DND-41 (cell line): Measurements from ENCODE around the gene MISP3.

Source experiments
- ATAC-seq: fragments of 200-7000 bp; cut with Tn5 transposase; 3 replicates; pipeline ENCODE4 v1.9.1; 2021; ENCODE audit warnings: low read depth; ENCODE audit not compliant: insufficient read depth
- DNase-seq: peaks from one replicate; pipeline ENCODE4 v3.0.0-alpha.2; 2020
- H2AFZ ChIP-seq: 2 replicates; pipeline ENCODE4 v1.6.0; 2012; ENCODE audit warnings: low read depth, low read length
- H3K27ac ChIP-seq: 2 replicates; pipeline ENCODE4 v1.5.1; 2012; ENCODE audit warnings: low read length, inconsistent platforms
- H3K27me3 ChIP-seq: fragments of 200-600 bp; sonication (generic); 2 replicates; pipeline ENCODE4 v1.6.0; 2012; ENCODE audit warnings: low read length, mild to moderate bottlenecking, inconsistent platforms; ENCODE audit not compliant: insufficient read depth, poor library complexity
- H3K36me3 ChIP-seq: 2 replicates; pipeline ENCODE4 v1.5.1; 2012; ENCODE audit warnings: low read length, inconsistent platforms; ENCODE audit not compliant: insufficient read depth
- H3K4me1 ChIP-seq: 2 replicates; pipeline ENCODE4 v1.5.1; 2012; ENCODE audit warnings: mild to moderate bottlenecking, low read length; ENCODE audit not compliant: insufficient read depth
- H3K4me2 ChIP-seq: 2 replicates; pipeline ENCODE4 v1.6.0; 2012; ENCODE audit warnings: mild to moderate bottlenecking, moderate library complexity, low read length, inconsistent platforms; ENCODE audit not compliant: insufficient read depth
- H3K4me3 ChIP-seq, 2 experiments: fragments of 200-600 bp in 1 of 2; shearing (Covaris generic) in 1 of 2; 2 replicates each; pipeline ENCODE4 v1.5.1; 2012 to 2016; ENCODE audit warnings: inconsistent platforms in 2 of 2, low read length in 2 of 2, mild to moderate bottlenecking in 2 of 2, low read depth in 1 of 2, moderate library complexity in 1 of 2
- H3K79me2 ChIP-seq: 2 replicates; pipeline ENCODE4 v1.6.0; 2012; ENCODE audit warnings: low read length, inconsistent platforms; ENCODE audit not compliant: insufficient read depth
- H3K9ac ChIP-seq: 2 replicates; pipeline ENCODE4 v1.6.0; 2012; ENCODE audit warnings: low read depth, mild to moderate bottlenecking, inconsistent platforms, low read length, moderate library complexity
- H3K9me3 ChIP-seq: 2 replicates; pipeline ENCODE4 v1.5.1; 2012; ENCODE audit warnings: low read length, moderate library complexity, mild to moderate bottlenecking, inconsistent platforms; ENCODE audit not compliant: insufficient read depth, severe bottlenecking
- H4K20me1 ChIP-seq: 2 replicates; pipeline ENCODE4 v1.6.0; 2012; ENCODE audit warnings: low read length; ENCODE audit not compliant: insufficient read depth
- CTCF ChIP-seq: IDR thresholded peaks from 2 replicates; pipeline ENCODE4 v1.5.1; 2012; ENCODE audit warnings: borderline replicate concordance, low read length, moderate library complexity, mild to moderate bottlenecking; ENCODE audit not compliant: poor library complexity, severe bottlenecking; ENCODE audit errors: extremely low read depth
- EZH2 ChIP-seq: IDR thresholded peaks from 3 replicates; pipeline ENCODE4 v1.6.1; 2012; ENCODE audit warnings: borderline replicate concordance, low read depth, mild to moderate bottlenecking, moderate library complexity, low read length, inconsistent platforms; ENCODE audit not compliant: severe bottlenecking

Gene MISP3

GRCh38 chr19:14078411-14078810 is 5.8 kb downstream of the MISP3 start:
- no peak for TF ChIP-seq CTCF
- TF ChIP-seq EZH2, result no peak
- Histone ChIP-seq H3K9ac (no peak overlapping the region), H3K4me2 (no peak overlapping the region), H3K27ac (no peak overlapping the region), H2AFZ (no peak overlapping the region), H3K9me3 (no peaks in the 10 kb centered on the region), H3K4me1 (peaks cover 42% of the 10 kb centered on the region), H3K27me3 (no peaks in the 10 kb centered on the region), H3K36me3 (peaks cover 4% of the 10 kb centered on the region; the same call in 1 of the 2 replicates), H3K79me2 (peaks cover 44% of the 10 kb centered on the region), H4K20me1 (no peaks in the 10 kb centered on the region), H3K4me3 (no peak overlapping the region)
- no peak for DNase-seq
- ATAC-seq, result no peak

GRCh38 chr19:14080887-14081796 is 8.6 kb downstream of the MISP3 start:
- DNase-seq, result peak; percentile 99
- Histone ChIP-seq H3K27ac (peak overlapping the region; percentile 86), H3K9me3 (no peaks in the 10 kb centered on the region), H4K20me1 (no peaks in the 10 kb centered on the region), H3K4me2 (peak overlapping the region; percentile 93), H3K27me3 (no peaks in the 10 kb centered on the region), H3K4me1 (peaks cover 22% of the 10 kb centered on the region), H2AFZ (peak overlapping the region; percentile 91), H3K36me3 (peaks cover under 1% of the 10 kb centered on the region; the same call in 1 of the 2 replicates), H3K9ac (peak overlapping the region; percentile 75), H3K79me2 (peaks cover 21% of the 10 kb centered on the region), H3K4me3 (peak overlapping the region; percentile 62 to 94)
- no peak for TF ChIP-seq EZH2
- no peak for TF ChIP-seq CTCF
- ATAC-seq, result peak; percentile 93

- DNase-seq, result no peak
- TF ChIP-seq CTCF (no peak), EZH2 (no peak)
- ATAC-seq, result no peak
- H3K4me1 ChIP-seq, result peaks cover 22% of the 10 kb centered on the region
- H3K27ac ChIP-seq, result peak overlapping the region; percentile 65
- H3K27me3 ChIP-seq, result no peaks in the 10 kb centered on the region
- H4K20me1 ChIP-seq, result no peaks in the 10 kb centered on the region
- H2AFZ ChIP-seq, result peak overlapping the region; percentile 90
- H3K9ac ChIP-seq, result peak overlapping the region; percentile 70
- peaks cover 5% of the 10 kb centered on the region; the same call in 1 of the 2 replicates for H3K36me3 ChIP-seq
- peak overlapping the region; percentile 50 to 94 for H3K4me3 ChIP-seq
- peaks cover 17% of the 10 kb centered on the region for H3K79me2 ChIP-seq
- H3K9me3 ChIP-seq, result no peaks in the 10 kb centered on the region
- peak overlapping the region; percentile 93 for H3K4me2 ChIP-seq
These were observed 9.4 kb downstream of the MISP3 start for GRCh38 chr19:14081797-14082674.
